Stimulated activated CD4-positive, alpha-beta T cell treated with anti-CD3 and anti-CD28 coated beads, Interleukin-2, amount 100 ng/mL, for 24 hours (primary cell): ENCODE measurements around the gene CA11.

Source experiments
- DNase-seq, 2 donors: peaks; one replicate each; pipeline ENCODE4 v3.0.0-alpha.2; 2020

The CA11 gene

GRCh38 chr19:48611872-48612271, 34.1 kb downstream of the CA11 start:
- DNase-seq, result no peak

DNA sequence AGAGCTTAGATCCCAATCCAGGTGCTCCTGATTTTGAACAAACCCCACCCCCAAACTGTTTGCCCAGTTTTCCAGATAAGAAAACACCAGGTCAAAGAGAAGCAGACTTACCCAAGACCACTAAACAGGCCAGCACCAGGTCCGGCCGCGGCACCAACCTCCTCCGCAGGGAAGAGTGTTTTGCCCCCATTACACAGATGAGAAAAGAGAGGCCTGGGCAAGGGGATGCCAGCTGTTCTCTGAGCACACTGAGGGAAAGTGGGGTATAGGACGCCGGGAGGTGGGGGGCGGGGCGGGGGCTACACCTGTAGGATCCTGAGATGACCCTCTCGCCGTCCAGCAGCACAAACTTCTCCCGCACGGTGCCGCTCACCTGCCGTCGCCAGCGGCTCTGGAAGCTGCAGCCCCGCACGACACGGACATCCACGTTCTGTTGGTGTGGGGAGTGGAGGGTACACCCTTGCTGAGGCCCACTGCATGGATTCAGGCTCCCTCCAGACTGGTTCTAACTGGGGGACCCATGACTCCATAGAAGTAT, 36.3 kb downstream of the CA11 start:
- no peak for DNase-seq

DNA sequence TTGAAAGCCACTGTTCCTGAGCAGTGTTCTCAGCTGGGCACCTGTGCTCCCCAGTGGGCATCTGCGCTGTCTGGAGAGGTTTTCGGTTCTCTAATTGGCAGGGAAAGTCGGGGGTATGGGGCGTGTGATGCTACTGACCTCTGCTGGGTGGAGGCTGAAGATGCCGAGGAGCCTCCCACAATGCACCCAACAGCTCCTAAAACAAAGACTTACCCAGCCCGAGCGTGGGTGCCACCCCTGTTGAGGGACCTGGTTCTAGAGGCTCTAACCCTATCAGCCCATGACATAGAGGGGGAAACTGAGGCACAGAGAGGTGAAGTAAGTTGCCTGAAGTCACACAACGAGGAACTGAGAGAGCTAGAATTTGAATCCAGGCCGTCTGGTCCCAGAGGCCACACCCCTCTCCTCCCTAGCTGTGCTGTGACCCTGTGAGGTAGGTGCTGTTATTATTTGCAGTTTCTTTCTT, 37.2 kb downstream of the CA11 start:
- DNase-seq, result peak in 1 of 2 donors; percentile 58

DNA sequence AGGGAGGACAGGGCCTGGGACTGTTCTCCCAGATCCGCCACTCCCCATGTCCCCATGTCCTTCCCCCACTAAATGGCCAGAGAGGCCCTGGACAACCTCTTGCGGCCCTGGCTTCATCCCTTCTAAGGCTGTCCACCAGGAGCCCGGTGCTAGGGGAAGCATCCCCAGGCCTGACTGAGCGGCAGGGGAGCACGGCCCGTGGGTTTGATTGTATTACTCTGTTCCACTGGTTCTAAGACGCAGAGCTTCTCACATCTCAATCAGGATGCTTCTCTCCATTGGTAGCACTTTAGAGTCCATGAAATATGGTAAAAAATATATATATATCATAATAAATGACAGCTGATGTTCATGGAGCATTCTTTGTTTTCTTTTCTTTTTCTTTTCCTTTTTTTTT, 38.6 kb downstream of the CA11 start:
- DNase-seq, result no peak

GRCh38 chr19:48606463-48607358, 39.3 kb downstream of the CA11 start, which contains the start of gene SPACA4:
Gene SPACA4, plus strand, starts transcription at chr19:48606742. Its CDS starts 237 bp downstream, at chr19:48606979.
- DNase-seq, result no peak

DNA sequence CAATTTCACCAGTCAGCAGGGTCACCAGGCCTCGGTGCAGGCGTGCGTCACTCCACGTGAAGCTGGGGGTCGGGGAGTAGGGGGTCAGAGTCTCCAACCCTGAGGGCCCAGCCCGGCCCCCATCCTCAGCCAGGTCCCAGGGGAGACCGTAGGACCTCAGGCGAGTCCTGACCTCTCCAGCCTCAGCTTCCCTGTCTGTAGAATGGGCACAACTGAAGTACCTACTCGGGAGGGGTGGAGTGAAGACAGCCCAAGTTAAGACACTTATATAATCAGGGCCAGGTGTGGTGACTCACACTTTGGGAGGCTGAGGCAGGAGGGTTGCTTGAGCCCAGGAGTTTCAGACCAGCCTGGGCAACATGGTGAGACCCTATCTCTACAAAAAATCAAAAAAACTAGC, 42.1 kb downstream of the CA11 start:
- no peak for DNase-seq

DNA sequence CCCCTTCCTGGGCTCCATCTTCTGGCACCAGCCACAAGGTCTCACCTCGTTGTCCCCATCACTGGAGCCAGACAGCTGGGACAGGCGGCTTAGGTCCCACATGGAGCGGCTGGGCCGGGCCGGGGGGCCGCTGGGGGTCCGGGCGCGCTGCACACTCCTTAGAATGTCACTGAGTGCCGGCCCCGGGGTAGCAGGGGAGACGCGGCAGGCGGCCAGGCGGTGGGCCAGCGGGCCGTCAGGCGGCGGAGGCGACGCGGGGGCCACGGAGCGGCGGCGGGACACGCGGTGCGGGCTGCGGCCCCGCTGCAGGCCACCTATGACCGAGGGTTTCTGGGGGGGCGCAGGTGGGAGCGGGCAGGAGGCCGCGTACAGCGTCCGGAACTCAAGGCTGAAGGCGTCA, 42.5 kb downstream of the CA11 start:
- DNase-seq, result no peak

GRCh38 chr19:48603001-48603400, 43.0 kb downstream of the CA11 start:
- no peak for DNase-seq

- DNase-seq, result no peak
Observed at GRCh38 chr19:48600679-48601417, 45.1 kb downstream of the CA11 start.

GRCh38 chr19:48598996-48599700, 46.8 kb downstream of the CA11 start:
- DNase-seq, result no peak

- peak in 1 of 2 donors; percentile 48 for DNase-seq
Observed at GRCh38 chr19:48596679-48597465, 49.1 kb downstream of the CA11 start.

DNA sequence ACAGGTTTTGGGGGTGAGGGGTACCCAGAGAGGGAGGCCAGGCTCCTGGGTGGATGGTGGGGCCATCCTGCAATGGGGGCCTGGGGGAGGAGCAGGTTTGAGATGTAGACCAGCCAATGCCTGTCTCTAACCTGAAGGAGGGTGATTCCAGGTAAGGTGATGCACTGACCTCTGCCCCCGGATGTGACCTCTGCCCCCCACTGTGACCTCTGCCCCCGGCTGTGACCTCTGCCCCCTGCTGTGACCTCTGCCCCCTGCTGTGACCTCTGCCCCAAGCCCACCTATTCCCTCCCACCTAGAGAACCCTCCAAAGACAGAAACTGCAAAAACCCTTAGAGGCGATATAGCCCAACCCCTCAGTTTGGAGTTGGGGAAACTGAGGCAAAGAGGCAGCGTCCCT, 49.8 kb downstream of the CA11 start:
- DNase-seq, result no peak

DNA sequence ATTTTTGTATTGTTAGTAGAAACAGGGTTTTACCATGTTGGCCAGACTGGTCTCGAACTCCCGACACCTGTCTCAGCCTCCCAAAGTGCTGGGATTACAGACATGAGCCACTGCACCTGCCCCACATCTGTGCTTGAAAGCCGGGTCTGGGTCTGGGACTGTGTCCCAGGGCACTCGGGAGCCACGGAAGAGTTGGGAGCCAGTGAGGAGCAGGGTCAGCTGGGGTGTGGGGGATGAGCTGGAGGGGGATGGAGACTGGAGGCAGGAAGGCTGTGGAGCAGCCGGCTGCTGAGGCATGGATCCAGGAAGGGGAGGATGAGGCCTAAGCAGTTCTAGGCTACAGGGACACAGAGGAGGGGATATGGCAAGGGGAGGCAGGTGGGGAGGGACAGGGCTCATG, 50.2 kb downstream of the CA11 start:
- DNase-seq, result no peak

DNA sequence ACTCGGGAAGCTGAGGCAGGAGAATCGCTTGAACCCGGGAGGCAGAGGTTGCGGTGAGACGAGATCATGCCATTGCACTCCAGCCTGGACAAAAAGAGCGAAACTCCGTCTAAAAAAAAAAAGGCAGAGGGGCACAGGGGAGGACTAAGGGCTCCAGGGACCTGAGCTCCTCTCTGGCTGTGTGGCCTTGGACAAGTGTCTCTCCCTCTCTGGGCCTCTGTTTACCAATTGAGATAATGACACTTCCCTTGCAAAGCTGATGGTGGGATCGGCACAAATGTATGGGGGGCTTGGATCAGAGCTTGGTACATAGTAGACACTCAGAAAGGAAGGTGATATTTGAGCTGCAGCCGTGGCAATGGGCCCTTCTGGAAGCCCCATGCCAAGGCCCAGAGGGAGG, 50.8 kb downstream of the CA11 start:
- DNase-seq, result no peak

- DNase-seq, result no peak
Observed at GRCh38 chr19:48591021-48591420, 55.0 kb downstream of the CA11 start.

- peak; percentile 89 to 92 for DNase-seq
Observed at GRCh38 chr19:48588670-48589401, 57.2 kb downstream of the CA11 start.
